HG03139 (cell line): Measurements from ENCODE around the gene AKAP1.

Experiments
- ATAC-seq: cut with Tn5 transposase; IDR thresholded peaks from one replicate; pipeline ENCODE4 v1.9.1; 2021; ENCODE audit not compliant: unreplicated experiment

Gene AKAP1

DNA sequence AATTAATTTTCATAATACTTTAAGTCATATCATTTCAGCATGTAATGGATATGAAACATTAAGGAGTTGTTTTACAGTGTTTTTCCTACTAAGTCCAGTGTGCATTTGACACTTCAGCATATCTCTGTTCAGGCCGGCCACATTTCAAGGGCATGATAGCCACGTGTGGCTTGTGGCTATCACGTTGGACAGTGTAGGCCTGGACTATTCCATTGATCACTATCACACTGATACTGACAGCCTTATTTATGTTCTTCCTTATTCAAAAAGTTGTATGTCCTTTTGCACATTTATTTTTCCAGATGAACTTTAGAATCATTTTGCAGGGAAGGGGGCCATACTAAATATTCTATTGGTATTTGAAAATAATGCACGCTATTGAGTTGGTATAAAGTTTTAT lies 39.0 kb downstream of the AKAP1 start:
- no peak for ATAC-seq

- no peak for ATAC-seq
These were observed 40.4 kb downstream of the AKAP1 start for GRCh38 chr17:57125406-57125805.

DNA sequence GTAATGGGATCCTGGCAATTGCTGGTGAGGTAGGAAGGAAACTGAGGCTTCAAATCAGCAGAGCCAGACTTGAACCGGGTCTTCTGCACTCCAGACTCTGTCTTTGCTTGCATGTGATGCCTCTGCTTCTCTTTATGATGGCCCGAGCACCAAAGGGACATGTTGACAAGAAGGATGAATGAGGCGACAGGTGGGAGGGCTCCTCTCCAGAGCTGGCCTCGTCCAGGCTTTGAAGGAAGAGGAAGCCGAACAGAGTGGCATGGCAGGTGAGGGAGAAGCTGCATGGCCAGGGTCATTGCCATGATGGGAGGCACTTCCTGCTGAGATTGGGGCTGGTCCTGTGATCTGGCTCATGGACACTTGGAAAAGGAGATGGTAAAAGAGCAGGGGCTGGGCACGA lies 40.8 kb downstream of the AKAP1 start:
- no peak for ATAC-seq

GRCh38 chr17:57130708-57131461 lies 45.8 kb downstream of the AKAP1 start:
- no peak for ATAC-seq

DNA sequence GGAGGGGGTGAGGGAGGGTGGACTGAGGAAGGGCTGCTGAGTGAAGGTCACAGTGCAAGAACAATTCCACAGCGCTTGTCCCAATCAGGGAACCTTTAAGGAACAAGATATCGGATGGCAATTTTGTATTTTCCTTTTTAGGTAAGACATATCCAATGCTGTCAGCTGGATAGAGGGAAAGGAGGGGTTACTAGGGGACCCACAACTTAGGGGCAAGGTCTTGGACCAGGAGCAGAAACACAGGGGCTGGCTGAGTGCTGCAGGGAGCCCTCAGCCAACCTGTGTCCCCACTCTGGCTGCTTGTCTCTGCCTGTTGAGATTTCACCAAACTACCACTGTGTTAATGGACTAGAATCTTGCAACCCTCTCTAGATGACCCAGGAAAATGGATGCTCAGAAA lies 47.6 kb downstream of the AKAP1 start:
- ATAC-seq, result no peak

GRCh38 chr17:57133486-57133885 lies 48.4 kb downstream of the AKAP1 start:
- no peak for ATAC-seq

DNA sequence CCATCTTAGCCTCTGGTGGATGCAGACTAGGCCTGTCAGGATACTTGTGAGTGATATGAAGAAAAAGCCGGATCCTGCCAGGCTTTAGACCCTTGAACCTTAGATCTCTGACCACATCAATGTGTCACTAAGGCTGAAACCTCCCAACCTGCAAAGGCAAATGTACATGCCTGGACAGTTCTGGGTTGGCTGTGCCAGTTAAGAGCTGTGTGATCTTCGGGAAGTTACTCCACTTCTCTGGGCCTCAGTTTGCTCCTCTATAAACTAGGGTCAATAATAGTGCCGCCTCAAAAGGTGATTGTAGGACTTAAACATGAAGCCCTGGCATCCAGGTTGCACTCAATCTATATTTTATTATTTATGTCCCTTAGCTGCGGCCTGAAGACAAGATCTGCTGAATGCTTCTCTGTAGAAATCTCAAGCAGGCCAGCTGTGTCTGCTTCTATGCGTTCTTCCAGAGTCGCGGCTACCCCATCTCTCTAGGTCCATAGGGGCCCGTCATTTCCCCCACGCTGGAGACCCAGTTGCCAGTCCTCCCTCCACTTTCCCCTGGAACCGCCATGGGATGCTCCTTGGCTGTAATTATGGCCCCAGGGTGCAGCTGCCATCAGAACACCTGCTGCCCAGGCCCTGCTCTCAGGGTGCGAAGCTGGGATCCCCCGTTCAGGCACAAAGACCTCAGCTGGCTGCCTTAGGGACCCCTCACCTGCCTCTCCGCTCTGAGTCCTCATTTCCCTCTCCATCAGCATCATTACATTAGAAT lies 50.2 kb downstream of the AKAP1 start:
- ATAC-seq, result no peak

GRCh38 chr17:57135789-57136291 lies 50.8 kb downstream of the AKAP1 start:
- ATAC-seq, result no peak

DNA sequence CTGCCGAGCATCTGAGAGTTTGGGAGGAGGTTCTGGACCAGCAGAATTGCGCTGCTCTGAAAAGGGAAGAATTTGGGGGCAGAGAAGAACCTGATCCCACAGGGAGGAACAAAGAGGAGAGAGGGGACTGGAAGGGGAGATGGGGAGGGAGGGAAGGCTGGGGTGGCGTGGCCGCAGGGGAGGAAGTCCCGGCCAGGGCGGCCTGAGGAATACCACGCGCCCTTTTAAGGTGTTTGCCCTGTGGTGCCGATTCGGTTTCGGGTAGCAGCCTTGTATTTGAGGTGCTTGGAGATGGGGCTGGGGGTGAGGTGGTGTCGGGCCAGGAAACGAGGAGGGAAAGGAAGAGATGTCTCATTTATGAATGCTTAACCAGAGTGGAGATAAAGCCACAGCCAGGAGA lies 51.3 kb downstream of the AKAP1 start:
- ATAC-seq, result no peak

DNA sequence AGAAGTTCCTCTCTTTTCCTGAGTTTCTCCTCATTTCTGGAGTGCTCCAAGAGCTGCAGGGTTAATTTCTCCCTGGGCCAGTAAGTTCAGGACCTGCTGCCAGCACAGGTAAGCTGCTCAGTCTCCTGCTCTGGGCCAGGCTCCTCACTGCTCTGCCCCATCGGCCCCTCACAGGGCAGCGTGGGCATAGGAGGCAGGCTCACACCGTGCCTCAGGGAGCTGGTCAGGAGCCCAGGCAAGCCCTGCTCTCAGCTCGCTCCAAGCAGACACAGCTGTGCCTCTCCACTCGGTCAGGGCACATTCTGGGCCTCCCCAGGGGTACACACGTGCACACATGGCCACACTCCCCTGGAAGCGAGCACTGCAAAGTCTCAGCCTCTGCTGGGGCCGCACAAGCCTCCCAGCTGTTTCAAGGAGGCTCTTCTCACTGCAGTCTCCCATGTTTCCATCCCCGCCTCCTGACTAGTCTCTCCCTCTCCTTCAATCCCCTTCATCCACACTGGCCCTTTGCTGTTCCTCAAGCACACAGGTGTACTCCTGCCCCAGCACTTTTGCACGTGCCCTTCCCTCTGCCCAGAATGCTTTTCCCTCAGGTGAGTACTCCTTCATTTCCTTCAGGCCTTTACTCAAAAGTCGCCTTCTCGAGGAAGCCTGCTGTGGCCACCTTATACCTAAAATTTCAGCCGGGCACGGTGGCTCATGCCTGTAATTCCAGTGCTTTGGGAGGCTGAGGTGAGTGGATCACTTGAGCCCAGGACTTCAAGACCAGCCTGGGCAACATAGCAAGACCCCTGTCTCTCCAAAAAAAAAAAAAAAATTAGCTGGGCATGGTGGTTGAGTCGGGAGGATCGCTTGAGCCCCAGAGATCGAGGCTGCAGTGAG lies 53.2 kb downstream of the AKAP1 start:
- ATAC-seq, result no peak

GRCh38 chr17:57138956-57139576 lies 54.0 kb downstream of the AKAP1 start:
- no peak for ATAC-seq

DNA sequence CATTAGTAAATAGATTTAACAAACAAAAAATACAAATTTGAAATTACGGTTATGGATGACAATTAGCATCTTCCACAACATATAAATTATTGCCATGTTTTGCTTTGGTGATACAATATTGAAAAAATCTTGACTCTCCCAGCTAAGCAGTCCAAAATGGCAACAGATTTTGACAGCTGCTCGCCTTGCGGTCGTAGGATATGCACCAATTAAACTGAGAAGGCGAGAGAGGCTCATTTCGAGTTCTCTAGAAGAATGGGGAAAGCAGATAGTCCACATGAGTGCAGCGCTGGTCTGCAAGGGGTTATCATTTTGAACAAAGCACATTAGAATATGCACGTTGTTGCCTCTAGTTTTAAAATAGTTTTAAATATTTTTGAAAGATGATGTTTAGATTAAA lies 55.3 kb downstream of the AKAP1 start:
- ATAC-seq, result no peak

DNA sequence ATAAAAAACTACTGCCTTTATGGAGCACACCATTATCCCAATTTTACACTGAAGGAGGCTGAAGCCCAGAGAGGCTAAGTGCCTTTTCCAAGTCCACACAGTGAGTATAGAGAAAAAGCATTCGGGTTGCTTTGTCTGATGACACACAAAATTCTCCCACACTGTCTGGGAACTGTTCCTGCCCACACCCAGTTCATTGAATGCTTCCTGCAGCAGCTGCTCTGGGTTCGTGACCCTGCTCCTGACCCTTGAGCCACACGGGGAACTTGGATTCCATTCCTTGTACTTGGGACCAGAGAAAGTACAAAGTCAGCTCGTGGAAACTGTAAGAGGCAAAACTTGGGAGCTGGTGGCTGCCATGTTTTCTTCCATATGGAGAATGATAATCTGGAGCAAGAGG lies 57.9 kb downstream of the AKAP1 start:
- no peak for ATAC-seq

DNA sequence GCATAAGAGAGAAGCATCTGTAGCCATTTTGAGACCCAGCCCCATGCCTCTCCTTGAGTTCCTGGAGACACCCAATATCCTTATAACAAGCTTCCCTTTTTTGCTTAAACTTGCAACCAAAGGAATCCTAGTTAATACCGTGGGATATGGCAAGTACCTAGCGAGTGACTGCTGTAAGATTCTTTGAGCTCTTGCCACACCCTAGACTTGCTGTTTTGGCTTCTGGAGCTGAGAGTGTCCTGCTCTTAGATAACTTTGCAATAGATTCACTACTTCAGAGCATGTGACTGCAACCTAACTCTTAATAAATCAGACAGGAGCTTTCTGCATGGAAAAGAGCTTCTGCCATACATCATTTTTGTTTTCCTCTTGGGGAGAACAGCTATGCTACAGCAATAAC lies 58.3 kb downstream of the AKAP1 start:
- no peak for ATAC-seq

DNA sequence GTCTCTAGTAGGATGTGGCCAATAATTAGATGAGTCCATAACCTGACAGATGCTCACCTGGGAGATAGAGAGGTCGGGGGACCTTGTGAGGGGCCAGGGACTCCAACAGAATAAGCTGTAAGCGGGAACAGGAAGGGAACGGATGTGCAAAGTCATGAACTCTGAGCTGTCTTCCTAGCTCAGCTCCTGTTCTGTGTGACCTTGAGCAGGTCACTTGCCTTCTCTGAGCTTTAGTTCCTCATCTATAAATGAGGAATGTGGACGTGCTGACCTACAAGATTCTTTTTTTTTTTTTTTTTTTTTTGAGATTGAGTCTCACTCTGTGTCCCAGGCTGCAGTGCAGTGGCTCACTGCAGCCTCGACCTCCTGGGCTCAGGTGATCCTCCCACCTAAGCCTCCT lies 58.9 kb downstream of the AKAP1 start:
- ATAC-seq, result no peak

- no peak for ATAC-seq
These were observed 59.5 kb downstream of the AKAP1 start for GRCh38 chr17:57144567-57144966.

DNA sequence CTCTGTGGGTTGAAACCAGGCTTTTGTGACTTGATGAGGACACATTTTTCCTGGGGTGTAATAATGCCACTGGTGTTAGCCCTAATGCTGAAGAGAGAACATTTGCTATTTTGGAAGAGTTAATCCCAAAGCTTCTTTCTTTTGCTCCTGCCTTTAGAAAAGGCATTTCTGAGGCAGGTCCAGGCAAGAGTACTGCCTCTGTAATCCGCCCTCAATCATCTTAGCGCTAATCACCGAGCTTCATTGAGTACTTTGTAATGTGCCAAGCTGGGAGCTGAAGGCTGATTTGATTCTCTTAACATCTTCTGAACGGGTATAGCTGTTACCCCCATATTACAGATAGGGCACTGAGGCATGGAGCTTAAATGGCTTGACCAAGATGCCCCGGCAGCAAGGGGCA lies 60.3 kb downstream of the AKAP1 start:
- no peak for ATAC-seq

- no peak for ATAC-seq
These were observed 61.2 kb downstream of the AKAP1 start for GRCh38 chr17:57146273-57146672.

DNA sequence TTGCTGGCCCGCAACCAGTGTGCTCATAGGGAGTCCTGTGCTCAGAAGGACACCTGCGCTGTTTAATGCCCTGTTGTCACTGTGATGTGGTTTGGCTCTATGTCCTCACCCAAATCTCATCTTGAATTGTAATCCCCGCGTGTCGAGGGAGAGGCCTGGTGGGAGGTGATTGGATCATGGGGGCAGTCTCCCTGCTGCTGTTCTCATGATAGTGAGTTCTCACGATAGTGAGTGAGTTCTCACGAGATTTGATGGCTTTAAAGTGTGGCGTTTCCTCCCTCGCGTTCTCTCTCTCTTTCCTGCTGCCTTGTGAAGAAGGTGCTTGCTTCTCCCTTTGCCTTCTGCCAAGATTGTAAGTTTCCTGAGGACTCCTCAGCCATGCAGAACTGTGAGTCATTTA lies 66.8 kb downstream of the AKAP1 start:
- ATAC-seq, result no peak

- no peak for ATAC-seq
These were observed 68.0 kb downstream of the AKAP1 start for GRCh38 chr17:57152967-57153528.

DNA sequence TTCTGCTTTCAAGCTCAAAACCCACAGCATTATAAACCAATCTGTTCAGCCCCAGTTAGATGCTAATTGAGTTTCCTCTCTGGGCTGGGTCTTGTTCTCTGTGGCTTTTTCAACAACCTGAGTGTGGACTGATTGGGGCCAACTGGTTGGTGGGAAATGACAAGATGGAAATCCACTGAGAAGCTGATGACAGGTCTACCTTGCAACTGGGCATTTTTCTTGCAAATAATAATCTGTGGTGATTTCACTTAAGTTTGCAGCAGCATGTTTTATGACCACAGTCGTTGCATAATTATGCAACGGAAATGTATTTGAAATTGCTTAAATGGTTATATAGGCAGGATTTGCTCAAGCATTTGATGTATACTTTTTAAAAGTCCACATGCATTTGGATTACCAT lies 69.9 kb downstream of the AKAP1 start:
- no peak for ATAC-seq
